HepG2 (cell line): Measurements from ENCODE around the gene TRIP6. TPM values are rescaled to one million over a fixed set of nuclear protein-coding genes. Genes with fewer than 3 reads are reported as not detected.
A peak's percentile ranks its signal among the peaks of the same experiment; 100 is the strongest.

Source experiments
- ATAC-seq: fragments of 200-7000 bp; cut with Tn5 transposase; 3 replicates; pipeline ENCODE4 v1.9.1; 2020; ENCODE audit warnings: mild to moderate bottlenecking, moderate library complexity
- BruUV-seq: library from RNA; stranded (reverse); fragments of 400-500 nt; replicated peaks from 2 replicates; lab custom pipeline; 2021; lab: Mats Ljungman, UMichigan
- CTCF ChIA-PET: fragments of 300-600 bp; formaldehyde crosslinking; extraction: SDS; loops from one replicate; lab custom pipeline; 2021; ENCODE audit warnings: low total read pairs, inconsistent platforms, low intra/inter-chr PET ratio; lab: Yijun Ruan, JAX
- POLR2A ChIA-PET: fragments of 350-600 bp; sonication (Branson Sonifier 250); formaldehyde crosslinking; loops from one replicate; lab custom pipeline; 2020; ENCODE audit warnings: antibody characterized with exemption, inconsistent platforms; lab: Yijun Ruan, JAX
- DNase-seq: peaks from one replicate; pipeline ENCODE4 v3.0.0-alpha.2; 2015; ENCODE audit warnings: low spot score
- FAIRE-seq: peaks from 3 replicates; lab custom pipeline; 2011; peaks lifted over from hg19 to GRCh38; lab: Jason Lieb, UNC
- H2AFZ ChIP-seq: one replicate; pipeline ENCODE4 v1.6.1; 2011; ENCODE audit warnings: low read length, inconsistent platforms
- H3K27ac ChIP-seq: fragments of 300-600 bp; 3 replicates; pipeline ENCODE4 v1.8.0; 2011; ENCODE audit warnings: mixed run types, mild to moderate bottlenecking, mixed read lengths, low read length, inconsistent platforms; ENCODE audit not compliant: insufficient read depth; ENCODE audit errors: extremely low read length
- H3K27me3 ChIP-seq, 2 experiments: fragments of 200-600 bp in 1 of 2; 2 replicates in 1 of 2; 3 replicates in 1 of 2; pipeline versions ENCODE4 v1.6.0 to v1.8.0; 2011; ENCODE audit warnings: low read length in 2 of 2, mild to moderate bottlenecking in 2 of 2, moderate library complexity in 2 of 2, inconsistent platforms in 1 of 2; ENCODE audit not compliant: insufficient read depth in 2 of 2, control insufficient read depth in 1 of 2
- H3K36me3 ChIP-seq, 2 experiments: fragments of 200-600 bp in 1 of 2; replicated peaks in 1 of 2; 2 replicates in 1 of 2; 3 replicates in 1 of 2; pipeline versions ENCODE4 v1.5.1 to v1.8.0; 2011; ENCODE audit warnings: low read length in 2 of 2, inconsistent platforms in 1 of 2; ENCODE audit not compliant: insufficient read depth in 2 of 2, control insufficient read depth in 1 of 2
- H3K4me1 ChIP-seq: 2 replicates; pipeline ENCODE4 v1.5.1; 2012; ENCODE audit warnings: low read length, inconsistent platforms; ENCODE audit not compliant: insufficient read depth
- H3K4me2 ChIP-seq: 2 replicates; pipeline ENCODE4 v1.6.0; 2011; ENCODE audit warnings: low read depth, low read length, inconsistent platforms
- H3K4me3 ChIP-seq, 3 experiments: fragments of 200-600 bp in 1 of 3; sonication (generic), shearing (Covaris generic) in 1 of 3; replicated peaks in 1 of 3; 2 replicates each; pipeline ENCODE4 v1.5.1; 2011 to 2016; ENCODE audit warnings: low read length in 3 of 3, inconsistent platforms in 2 of 3, low read depth in 2 of 3, mild to moderate bottlenecking in 2 of 3, control low read depth in 1 of 3, mixed read lengths in 1 of 3; ENCODE audit not compliant: insufficient read depth in 1 of 3
- H3K79me2 ChIP-seq: one replicate; pipeline ENCODE4 v1.6.1; 2011; ENCODE audit warnings: low read length, inconsistent platforms; ENCODE audit not compliant: insufficient read depth
- H3K9ac ChIP-seq: 2 replicates; pipeline ENCODE4 v1.6.0; 2011; ENCODE audit warnings: mild to moderate bottlenecking, low read depth, low read length, inconsistent platforms; ENCODE audit not compliant: insufficient read depth
- H3K9me3 ChIP-seq: 2 replicates; pipeline ENCODE4 v1.5.1; 2012; ENCODE audit warnings: mild to moderate bottlenecking, low read length
- H4K20me1 ChIP-seq: 2 replicates; pipeline ENCODE4 v1.6.0; 2011; ENCODE audit warnings: inconsistent platforms, mild to moderate bottlenecking, low read length, moderate library complexity; ENCODE audit not compliant: insufficient read depth
- AGO2 ChIP-seq: fragments of 200-400 bp; formaldehyde crosslinking; optimal IDR thresholded peaks from 2 replicates; pipeline ENCODE3; 2017; ENCODE audit warnings: mild to moderate bottlenecking, low read depth, low read length, moderate library complexity
- MED8 ChIP-seq: sonication (generic); formaldehyde crosslinking; IDR thresholded peaks from 2 replicates; pipeline ENCODE4 v1.8.1; 2023; ENCODE audit warnings: mild to moderate bottlenecking, missing genetic modification reagents; ENCODE audit not compliant: insufficient replicate concordance
- RBFOX2 ChIP-seq: fragments of 200-400 bp; formaldehyde crosslinking; IDR thresholded peaks from 2 replicates; pipeline ENCODE4 v1.6.1; 2017; ENCODE audit warnings: low read depth, mild to moderate bottlenecking, low read length
- TCF12 ChIP-seq, 2 experiments: fragments of 450-650 bp in 1 of 2; sonication (generic) in 1 of 2; formaldehyde crosslinking in 1 of 2; IDR thresholded peaks; 2 replicates each; pipeline versions ENCODE4 v1.6.1 to v1.8.0; 2017 to 2022; ENCODE audit warnings: antibody characterized with exemption in 1 of 2, mild to moderate bottlenecking in 1 of 2, missing genetic modification reagents in 1 of 2, moderate library complexity in 1 of 2
- ZNF225 ChIP-seq: sonication (generic); formaldehyde crosslinking; IDR thresholded peaks from 2 replicates; pipeline ENCODE4 v1.4.0; 2020; ENCODE audit warnings: mild to moderate bottlenecking, missing genetic modification reagents
- WGBS: methylation state at CpG from one replicate; pipeline ENCODE4 v1.1.6; 2017; ENCODE audit warnings: low lambda C conversion rate; 5-methylcytosine and 5-hydroxymethylcytosine counted together
- in situ Hi-C: cut with HindIII; loops from 2 replicates; pipeline ENCODE4 v1.10.0; 2017; ENCODE audit warnings: low pct_unique_long_range_greater_than_20kb; ENCODE audit not compliant: extremely low pct_ligation_motif_present
- intact Hi-C: fragments of 100-400 bp; cut with micrococcal nuclease; formaldehyde crosslinking; loops from one replicate; pipeline ENCODE4 v1.10.0; 2022; ENCODE audit not compliant: unreplicated experiment
- polyA plus RNA-seq, 8 experiments: library from polyadenylated mRNA; depleted of rRNA in 3 of 8; stranded (reverse) in 7 of 8; unstranded in 1 of 8; fragments of >200 nt; fragmentation: Illumina TruSeq in 4 of 8; extraction: Trizol in 4 of 8; gene quantifications; 2 replicates each; pipeline versions ENCODE4 v1.2.1 to v1.2.3, GENCODE V29; 2011 to 2016; ENCODE audit warnings: low read depth in 4 of 8, missing spikeins in 1 of 8, mixed read lengths in 1 of 8; ENCODE audit not compliant: insufficient read depth in 1 of 8
- total RNA-seq, 5 experiments: library from RNA; depleted of rRNA; stranded (reverse); fragments of >200 nt; fragmentation: Illumina TruSeq; extraction: Trizol; gene quantifications; 2 replicates each; pipeline ENCODE4 v1.2.3, GENCODE V29; 2016; ENCODE audit warnings: low read depth in 1 of 5

The TRIP6 gene
- total and polyA plus RNA-seq, 2 of the 13 experiments (the other 11 are each of a cell fraction or from before 2014, with no cell fraction given) = 0.34 to 0.38 TPM

DNA sequence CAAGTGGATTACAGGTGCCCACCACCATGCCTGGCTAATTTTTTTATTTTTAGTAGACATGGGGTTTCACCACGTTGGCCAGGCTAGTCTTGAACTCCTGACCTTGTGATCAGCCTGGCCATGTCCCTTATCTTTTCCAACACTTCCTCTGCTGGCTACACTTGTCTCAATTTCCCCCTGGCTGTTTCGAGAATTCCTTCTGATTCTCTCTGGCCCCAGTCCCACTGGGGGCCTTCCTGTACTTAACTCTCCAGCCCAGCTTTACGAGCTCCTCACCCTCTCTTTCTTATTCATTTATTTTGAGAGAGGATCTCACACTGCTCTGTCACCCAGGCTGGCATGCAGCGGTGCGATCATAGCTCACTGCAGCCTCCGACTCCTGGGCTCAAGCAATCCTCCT lies 48.4 kb upstream of the TRIP6 start (continued):
- TF ChIP-seq TCF12 (IDR thresholded peaks at IDR 0.05) = no peak
- TF ChIP-seq TCF12 (CRISPR knock-in tag; IDR thresholded peaks at IDR 0.05) = no peak

DNA sequence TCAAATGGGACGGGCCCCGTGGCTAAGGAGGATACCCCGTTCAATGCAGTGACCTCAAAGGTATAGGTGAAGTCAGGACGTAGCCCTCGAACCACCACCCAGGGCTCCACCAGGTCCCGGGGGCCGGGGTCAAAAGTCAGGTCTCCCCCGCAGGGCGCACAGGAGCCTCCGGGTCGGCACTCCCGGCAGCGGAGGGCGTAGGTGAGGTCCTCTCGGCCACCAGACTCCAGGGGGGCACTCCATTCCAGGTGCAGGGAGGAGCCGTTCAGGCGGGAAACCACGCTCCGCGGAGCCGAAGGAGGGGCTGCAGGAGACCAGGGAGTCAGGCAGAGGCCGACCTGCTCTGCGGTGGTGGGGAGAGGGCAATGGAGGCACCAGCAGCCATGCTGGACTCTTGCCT lies 47.6 kb upstream of the TRIP6 start:
- Histone ChIP-seq H3K79me2 (peaks cover 5% of the 10 kb centered on the region), H3K9ac (no peak overlapping the region), H3K27me3 (no peaks in the 10 kb centered on the region), H3K4me2 (no peak overlapping the region), H3K4me3 (no peak overlapping the region), H3K27ac (no peak overlapping the region), H4K20me1 (no peaks in the 10 kb centered on the region), H3K9me3 (no peaks in the 10 kb centered on the region), H3K36me3 (peaks cover 32 to 68% of the 10 kb centered on the region in 2 experiments), H2AFZ (no peak overlapping the region), H3K4me1 (peaks cover 36% of the 10 kb centered on the region)
- intact Hi-C loops (no loop called here), in situ Hi-C loops (no loop called here)
- CTCF ChIA-PET = no interaction called here
- ATAC-seq = no peak
- TF ChIP-seq MED8 = no peak
- peak; percentile 62 for TF ChIP-seq RBFOX2
- TF ChIP-seq AGO2 = peak; percentile 83
- 0 out of 2 replicates have a peak, but pooled peaks have one; percentile 59 for TF ChIP-seq ZNF225
- BruUV-seq = no TSS peak
- no peak for FAIRE-seq
- no peak for DNase-seq
- POLR2A ChIA-PET = no interaction called here
- 95% methylated on average over 10 of the region's 23 CpGs for WGBS
